Measurements from ENCODE around the gene LBX2.
"Not testable (repeated sequence)": the region's sequence is repeated elsewhere in the genome, so short reads cannot be mapped to it uniquely, and the experiment has no call there.

Gene LBX2

DNA sequence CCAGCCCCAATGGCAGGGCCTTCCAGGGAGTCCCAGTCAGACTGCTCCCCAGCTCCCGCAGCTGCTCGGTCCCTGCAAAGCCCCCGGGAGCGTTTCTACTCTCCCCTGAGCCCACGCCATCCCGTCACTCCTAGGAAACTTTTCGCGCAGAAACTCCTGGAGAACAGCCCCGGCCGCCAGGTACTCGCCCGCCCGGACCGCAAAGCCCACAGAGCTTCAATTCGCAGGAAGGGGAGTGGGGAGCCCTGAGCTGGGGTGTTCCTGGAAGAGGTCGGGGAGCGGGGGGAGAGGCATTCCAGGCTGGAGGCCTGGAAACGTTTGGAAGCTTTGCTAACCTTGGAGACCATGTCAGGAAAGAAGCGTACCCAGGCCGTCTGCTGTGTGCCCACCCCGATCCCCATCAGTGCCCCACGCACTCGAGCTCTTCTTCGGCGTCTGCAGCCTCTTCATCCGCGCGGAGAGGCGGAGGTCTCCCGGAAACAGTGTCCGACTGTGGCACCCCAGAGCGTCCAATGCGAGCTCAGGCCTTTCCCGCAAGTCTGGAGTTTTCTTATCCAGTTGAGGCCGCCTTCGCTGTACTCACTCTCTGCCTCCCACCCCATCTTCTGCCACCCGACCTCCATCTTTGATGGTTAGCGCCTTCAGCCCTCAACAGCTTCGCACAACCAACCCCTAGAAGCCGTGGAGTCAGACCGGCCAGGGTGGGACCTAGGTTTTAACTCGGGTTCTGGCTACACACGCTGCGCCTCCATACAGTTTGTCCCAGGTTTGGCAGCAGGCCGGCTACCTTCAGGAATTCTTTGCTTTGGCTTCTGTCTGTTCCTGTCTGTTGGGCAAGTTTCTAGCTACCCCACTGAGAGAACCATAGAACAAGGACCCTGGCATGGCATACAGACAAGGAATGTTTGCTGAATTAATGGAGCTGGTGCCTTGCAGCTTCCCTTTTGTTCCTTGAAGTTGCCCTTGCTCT is 4.4 kb upstream of the LBX2 start:
- no peak for DNase-seq (ENCODE audit: low spot score)

DNA sequence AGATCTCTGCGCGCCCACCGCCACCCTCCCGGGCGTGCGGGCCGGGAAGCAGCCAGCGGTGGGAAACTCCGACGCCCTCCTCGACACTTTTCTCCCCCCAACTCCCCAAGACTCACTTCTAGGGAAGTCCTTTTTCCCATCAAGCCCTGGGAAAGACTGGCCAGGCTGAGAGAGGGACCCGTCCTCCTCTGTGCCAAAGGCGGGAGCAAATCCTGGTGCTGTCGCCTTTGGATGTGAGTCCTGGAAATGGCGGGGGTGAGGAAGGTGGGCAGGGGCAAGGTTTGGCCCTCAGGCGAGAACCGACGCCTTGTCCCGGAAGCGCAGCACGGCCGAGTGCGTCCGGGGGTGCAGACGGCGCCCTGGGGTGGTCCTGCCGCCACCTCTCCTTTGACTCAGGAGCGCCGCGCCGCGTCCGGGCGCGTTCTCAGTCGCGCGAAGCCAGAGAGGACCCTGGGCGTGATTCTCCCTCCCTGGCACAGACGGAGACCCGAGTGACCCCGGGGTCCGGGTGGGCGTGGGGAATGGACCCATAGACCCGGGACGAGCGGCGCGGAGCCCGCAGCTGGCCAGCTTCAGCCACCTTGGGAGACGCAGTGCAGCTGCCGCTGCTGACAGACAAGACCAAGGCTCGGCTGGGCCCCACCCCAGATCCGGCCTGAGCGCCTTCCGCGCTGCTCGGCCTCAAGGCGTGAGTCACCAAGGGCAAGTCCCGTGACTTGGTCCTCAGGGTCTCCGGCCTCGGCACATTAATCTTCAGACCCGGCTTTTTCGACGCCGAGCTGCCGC is 3.5 kb upstream of the LBX2 start:
- peak; percentile 69 for DNase-seq (ENCODE audit: low spot score)

DNA sequence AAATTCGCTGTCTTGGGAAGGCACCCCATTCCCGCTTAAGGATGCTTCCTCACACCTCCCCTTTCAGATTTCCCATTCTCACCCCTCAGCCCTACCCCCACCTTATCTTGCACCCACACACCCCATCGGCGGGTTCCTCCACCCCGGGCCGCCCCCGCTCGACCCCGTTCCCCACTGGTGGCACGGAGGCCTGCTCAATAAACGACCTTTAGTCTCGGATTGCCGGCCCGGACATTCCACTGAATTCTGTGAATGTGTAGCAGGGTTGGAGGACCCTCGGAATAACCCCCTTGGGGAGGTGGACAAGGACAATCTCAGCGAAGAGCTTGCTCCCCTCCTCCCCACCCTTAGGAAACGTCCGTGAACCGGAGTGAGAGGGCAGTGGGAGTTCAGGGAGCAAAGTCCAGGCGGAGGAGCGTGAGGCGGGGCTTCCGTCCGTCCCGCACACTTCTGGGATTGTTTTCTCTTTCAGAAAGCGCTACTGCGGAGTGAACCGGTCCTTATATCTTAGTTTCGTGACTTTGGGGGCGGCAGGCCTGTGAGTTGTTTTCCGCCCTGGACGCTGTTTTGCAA is 2.8 kb upstream of the LBX2 start:
- DNase-seq (ENCODE audit: low spot score), result no peak

DNA sequence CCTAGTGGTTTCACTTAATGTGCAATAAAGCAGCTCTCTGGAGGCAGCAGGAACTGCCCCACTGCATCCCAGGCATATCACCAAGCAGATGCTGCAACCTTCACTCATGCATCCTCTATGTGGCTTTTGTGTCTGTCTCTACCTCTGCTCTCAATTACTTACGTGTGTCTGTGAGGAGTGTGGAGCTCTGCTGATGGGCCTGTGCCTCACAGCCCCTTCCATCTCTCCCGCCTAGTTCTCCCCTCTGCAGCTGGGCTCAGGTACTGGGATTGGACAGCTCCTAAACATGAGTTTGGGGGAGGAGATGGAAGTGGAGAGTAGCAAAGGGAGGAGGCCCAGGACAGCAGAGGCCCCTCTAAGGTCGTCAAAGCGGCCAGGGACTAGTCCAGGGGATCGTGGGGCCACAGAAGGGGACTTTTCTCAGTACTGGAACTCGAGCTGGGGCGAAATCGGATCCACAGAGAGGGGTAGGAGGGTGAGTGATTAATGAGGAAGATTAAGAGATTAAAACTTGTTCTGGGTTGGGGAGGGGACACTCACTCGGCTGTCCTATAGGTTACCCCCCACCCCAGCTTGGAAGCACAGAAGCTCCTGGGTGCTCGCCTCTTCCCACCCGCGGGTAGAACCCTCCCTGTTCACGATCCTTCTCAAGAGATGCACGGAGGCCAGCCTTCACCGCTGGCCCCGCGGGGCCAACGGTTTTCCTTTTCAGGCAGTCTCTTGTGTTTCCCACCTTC is 2.1 kb upstream of the LBX2 start:
- DNase-seq (ENCODE audit: low spot score), result peak; percentile 39

DNA sequence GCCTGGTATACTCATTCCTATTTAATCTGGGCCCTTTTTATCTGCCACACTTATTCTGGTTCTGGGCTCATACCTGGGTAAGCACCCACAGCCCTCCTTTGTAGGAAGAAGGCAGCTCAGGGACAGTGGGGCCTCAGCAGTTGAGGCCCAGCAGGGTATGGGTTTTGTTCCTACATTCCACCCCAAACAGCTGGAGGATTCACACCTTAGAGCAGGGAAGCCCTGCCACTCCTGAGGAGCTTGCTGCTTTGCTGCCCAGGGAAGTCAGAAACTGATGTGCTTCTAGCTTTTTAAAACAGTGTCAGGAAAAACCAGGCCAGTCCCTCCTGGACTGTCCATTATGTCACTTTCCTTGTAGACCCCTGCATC is 1.2 kb upstream of the LBX2 start:
- no peak for DNase-seq (ENCODE audit: low spot score)

DNA sequence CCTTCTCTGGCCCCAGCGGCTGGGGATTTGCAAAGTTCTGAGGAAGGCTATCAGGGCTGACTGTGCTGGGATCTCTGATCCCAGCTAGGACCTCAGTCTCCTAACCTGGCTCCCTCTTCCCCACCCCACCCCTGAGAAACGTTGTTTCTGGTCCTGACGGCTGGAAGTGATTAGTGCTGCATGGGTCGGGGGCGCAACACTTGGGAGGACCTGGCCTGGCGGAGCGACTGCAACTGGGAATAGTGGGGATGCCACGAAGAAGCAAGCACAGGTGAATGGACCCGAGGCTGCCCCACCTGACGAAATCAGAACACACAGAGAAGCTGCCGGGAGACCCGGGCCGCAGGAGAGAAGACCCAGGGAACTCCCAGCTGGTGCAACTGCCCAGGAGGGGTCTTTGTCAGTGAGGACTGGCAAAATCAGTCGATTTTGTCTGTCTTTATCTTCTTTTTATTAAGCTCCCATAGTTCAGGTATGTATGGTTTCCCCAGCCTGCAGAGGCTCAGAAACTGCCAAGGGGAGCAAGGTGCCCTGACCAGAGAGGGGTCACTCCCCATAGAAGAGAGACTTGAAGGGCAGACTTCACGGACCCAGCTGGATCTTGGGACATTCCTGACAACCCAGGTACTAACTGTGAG is 656 bp upstream of the LBX2 start:
- DNase-seq (ENCODE audit: low spot score), result no peak

DNA sequence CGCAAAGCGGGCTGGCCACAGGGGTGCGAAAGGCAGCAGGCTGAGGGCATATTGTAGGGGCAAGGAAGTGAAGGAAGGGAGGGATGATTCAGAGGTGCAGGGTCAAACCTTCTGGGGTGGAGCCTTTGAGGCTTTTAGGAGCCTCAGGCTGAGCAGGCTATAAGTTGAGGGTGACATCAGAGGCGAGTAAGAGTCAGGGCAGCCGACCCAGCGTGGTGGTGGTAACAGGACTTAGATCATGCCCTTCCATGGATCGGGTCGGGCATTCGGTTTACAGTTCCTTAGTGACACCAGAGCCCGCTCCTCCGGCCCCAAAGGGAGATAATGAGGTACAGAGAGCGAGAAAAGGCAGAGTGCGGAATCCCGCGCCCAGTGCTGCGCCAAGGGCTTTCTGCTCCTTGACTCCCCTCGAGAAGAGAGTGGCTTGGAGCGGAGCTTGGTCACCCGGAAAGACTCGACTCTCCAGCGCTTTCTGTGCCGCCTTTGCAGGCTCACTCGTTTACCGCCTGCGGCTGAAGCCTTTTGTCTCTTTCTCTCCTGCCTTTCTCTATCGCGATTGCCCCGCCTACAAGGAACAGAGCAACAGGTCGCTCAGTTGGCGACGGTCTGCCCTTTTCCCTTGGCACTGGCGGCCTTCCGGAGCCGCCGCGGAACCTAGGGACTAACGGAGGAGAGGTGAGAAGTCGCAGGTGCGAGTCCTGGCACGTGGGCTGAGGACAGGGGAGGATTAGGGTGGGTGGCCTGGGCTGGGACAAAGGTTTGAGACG is 720 bp downstream of the LBX2 start:
- peak; percentile 41 for DNase-seq (ENCODE audit: low spot score)

DNA sequence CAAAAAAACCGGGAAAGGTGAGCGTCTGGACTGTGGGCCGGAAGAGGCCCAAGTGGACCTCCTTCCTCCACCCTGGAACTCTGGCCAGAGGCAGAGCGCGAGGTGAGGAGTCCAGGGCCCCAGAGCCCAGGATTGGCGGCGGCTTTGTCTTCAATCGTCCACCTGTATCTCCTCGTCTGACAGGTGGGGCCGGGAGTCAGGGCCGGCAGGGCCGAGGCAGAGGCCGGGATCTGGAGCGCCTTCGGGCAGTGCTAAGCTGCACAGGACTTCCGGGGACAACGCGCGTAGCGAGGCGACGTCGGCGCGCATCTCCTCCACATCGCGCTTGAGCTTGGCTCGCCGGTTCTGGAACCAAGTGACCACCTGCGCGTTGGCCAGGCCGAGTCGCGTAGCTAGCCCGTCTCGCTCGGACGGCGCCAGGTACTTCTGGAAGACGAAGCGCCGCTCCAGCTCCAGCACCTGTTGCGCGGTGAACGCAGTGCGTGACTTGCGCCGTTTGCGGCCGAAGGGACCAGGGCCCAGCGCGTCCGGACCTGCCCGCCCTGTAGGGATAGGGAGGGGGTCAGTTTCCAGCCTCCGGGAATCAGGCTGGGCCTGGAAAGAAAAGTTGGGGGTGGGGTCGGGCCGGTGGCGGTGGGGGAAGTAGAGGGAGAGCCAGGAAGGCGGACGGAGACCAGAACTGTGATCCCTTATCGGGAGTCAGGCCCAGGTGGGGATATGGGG is 1.5 kb downstream of the LBX2 start:
- DNase-seq (ENCODE audit: low spot score), result peak; percentile 59

DNA sequence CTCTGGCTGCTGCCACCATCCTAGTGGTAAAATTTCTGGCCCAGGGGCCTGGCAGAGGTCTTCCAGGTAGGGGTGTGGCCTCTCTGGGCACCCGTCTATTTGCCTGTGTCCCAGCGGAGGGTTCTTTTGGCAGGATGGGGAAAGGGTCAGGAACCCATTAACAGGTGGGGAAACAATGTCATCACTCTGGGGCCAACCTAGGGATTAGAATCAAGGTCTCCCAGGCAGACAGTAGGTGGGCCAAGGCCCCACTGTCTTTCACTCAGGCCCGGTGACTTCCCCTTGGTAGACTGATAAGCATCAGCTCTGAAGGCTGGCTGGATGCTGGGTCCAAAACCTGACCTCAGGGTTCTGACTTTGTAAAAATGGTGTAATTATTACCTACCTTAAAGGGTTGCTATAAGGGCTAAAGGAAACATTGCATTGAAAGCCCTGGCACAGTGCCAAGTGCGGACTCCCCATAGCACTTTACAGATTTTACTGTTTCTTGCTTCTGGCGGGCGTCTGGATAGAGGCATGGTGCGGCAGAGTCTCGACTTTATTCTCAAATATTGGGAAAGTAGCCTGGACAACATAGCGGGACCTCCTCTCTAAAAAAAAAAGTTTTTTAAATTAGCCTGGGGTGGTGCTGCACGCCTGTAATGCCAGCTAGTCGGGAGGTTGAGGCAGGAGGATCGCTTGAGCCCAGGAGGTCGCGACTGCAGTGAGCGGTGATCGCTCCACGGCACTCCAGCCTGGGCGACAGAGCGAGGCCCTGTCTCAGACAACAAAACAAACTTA is 2.2 kb downstream of the LBX2 start:
- DNase-seq (ENCODE audit: low spot score), result no peak

DNA sequence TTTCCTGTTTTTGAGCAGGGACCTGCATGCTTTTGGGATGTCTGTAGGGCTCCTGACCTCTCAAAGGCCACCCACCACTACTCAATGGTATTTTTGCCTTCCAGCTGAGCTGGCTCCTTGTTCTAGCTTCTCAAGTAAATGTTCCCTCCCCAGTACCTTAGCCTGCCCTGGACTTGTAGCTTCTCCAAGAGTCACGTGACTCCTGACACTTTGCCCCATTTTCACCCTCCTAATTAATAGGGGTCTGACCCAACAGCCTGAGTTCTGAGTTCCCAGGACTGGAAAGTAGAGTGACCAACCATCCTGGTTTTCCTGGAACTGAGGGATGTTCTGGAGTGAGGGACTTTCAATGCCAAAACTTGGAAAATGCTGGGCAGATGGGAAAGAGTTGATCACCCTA is 4.0 kb downstream of the LBX2 start:
- no peak for DNase-seq (ENCODE audit: low spot score)

DNA sequence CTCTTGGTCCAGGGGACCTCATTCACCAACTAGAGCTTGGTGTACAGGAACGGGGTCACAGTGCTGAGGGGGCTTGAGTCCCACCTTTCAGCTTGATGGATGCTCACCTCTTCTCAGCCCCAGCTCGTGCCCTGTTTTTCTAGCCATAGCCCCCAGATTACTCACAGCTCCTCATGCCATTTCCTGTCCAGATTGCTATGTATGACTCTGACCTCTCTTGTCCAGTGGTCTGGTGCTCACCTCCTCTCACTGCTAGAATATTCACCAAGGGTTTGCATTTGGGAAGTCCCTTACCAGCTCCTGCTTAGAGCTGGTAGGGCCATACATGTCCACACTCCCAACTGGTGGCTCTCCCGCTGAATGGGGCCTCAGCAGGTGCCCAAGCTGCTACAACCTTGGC is 5.9 kb downstream of the LBX2 start:
- no peak for DNase-seq (ENCODE audit: low spot score)

DNA sequence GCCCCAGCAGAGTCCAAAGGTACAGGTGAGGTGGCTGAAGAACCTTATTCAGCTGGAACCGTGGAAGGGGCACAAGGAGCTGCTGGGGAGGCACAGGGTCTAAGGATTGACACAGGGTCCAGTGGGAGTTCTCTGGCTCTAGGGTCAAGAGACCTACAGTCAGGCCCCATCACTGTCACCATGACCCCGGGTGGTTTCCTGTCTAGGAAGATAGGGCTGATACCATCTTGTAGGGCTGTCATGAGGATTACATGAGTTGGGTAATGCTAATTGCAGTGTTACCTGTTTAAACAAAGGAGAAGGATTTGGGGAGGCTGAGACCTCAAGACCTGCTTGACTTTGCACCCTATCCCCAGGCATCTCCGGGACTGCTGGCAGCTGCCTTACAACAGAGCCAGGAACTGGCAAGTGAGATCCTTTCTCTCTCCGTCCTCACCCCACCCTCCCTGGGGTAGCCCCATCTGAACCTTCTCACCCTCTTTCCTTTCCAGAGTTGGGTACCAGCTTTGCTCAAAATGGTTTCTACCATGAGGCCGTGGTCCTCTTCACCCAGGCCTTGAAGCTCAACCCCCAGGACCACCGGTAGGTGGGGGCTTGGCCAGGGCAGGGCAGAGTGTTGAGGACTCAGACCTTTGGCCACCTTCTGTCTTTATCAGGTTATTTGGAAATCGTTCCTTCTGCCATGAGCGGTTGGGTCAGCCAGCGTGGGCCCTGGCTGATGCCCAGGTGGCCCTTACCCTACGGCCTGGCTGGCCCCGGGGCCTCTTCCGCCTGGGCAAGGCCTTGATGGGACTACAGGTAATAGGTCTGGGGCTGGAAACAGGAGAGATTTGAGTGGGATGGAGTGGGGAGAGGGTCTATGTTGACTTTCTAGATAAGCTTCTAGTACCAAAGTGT is 7.5 kb downstream of the LBX2 start:
- DNase-seq (ENCODE audit: low spot score), result no peak

DNA sequence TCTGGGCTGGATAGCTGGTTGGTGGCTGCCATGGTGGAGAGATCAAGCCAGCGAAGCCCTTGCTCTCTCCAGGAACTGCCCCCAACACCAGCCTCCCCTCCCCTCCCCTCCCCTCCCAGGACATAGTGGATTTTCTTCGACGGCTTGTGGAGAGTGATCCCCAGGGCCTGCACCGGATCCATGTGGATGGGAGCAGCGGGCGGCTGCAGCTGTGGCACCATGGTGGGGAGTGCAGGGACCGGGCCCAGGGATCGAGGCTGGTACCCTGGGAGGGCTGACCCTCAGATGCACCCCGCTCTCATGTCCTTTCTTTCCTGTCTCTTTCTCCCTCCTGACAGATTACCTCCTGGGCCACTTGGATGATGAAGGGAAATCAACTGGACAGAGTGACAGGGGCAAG is 9.5 kb downstream of the LBX2 start:
- DNase-seq (ENCODE audit: low spot score), result no peak

DNA sequence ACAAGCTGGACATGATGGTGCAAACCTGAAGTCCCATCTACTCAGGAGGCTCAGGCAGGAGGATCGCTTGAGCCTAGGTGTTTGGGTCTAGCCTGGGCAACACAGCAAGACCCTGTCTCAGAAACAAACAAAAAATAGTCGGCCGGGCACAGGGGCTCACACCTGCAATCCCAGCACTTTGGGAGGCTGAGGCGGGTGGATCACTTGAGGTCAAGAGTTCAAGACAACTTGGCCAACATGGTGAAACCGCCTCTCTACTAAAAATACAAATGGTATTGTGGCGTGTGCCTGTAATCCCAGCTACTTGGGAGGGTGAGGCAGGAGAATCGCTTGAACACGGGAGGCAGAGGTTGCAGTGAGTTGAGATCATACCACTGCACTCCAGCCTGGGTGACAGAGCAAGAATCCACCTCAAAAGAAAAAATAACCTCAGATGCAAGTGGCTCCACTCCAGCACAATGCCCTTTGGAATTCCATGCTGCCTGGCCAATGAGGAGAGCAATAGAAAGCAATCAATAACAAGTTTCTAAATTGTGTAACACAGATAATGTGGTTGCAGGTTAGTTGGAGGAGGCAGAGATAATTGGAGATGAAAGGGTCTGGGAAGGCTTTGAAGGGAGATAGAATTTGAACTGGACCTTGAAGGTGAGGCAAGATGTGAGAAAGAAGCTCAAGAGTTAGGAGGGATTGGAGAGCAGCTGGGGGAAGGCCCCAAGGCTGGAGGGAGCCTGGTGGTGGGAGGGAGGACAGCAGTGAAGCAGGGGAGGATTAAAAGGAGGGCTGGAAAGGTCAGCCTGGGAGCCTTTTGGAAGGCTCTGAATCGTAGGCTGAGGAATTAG is 10.5 kb downstream of the LBX2 start:
- DNase-seq (ENCODE audit: low spot score), result no peak

DNA sequence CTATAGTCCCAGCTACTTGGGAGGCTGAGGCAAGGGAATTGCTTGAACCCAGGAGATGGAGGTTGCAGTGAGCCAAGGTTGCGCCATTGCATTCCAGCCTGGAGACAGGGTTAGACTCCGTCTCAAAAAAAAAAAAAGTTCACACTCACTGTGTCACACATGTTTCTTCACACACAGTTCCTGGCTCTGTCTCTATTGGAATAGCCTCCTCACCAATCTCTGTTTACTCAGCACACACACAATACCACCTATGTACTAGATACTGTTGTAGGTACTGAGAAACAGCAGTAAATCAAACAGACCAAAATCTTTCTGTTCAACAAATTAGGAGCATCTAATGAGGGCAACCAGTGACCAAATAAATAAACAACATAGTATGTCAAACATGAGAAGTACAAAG is 13.3 kb downstream of the LBX2 start:
- no peak for DNase-seq (ENCODE audit: low spot score)

DNA sequence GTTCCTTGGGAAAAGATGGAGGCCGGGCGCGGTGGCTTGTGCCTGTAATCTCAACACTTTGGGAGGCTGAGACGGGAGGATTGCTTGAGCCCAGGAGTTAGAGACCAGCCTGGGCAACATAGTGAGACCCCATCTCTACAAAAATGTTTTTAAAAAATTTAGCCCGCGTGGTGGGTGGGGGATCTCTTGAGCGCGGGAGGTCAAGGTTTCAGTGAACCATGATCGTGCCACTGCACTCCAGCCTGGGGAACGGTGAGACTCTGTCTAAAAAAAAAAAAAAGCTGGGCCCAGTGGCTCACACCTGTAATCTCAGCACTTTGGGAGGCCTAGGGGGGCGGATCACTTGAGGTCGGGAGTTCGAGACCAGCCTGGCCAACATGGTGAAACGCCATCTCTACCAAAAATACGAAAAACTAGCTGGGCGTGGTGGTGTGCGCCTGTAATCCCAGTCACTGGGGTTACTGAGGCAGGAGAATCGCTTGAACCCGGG is 15.7 kb downstream of the LBX2 start:
- not testable (repeated sequence) for DNase-seq (ENCODE audit: low spot score)
